Tracheal epithelial cell (primary cell): ENCODE measurements around the gene WWC1. TPM values are rescaled to one million over a fixed set of nuclear protein-coding genes. Genes with fewer than 3 reads are reported as not detected.

Source experiments
- total RNA-seq: library from RNA; depleted of rRNA; stranded (reverse); fragments of >200 nt; gene quantifications from 2 replicates; pipeline ENCODE4 v1.2.1, GENCODE V29; 2014

Gene WWC1
- 20.7 and 69.4 TPM in 2 replicates for total RNA-seq

GRCh38 chr5:168291342-168291963 is at the start of gene WWC1:
Gene WWC1, plus strand, starts transcription at chr5:168291645. Its CDS starts 508 bp downstream, at chr5:168292153.

GRCh38 chr5:168486136-168486879 is 194.9 kb downstream of the WWC1 start, which contains the start of gene RARS1:
Gene RARS1, plus strand, starts transcription at chr5:168486471. Its CDS starts 28 bp downstream, at chr5:168486499.

Other genes with a start within 250 kb of the WWC1 start
- gene RARS1, start 194.8 kb downstream of the WWC1 start, total RNA-seq = 172 and 203 TPM in 2 replicates
- under 0.01 TPM in 1 of 2 replicates, not detected in the other for gene FBLL1, start 237.7 kb downstream of the WWC1 start, total RNA-seq